Left forelimb (tissue), 1 donor: Measurements from ENCODE around the gene KCTD7.
"Not testable (repeated sequence)": the region's sequence is repeated elsewhere in the genome, so short reads cannot be mapped to it uniquely, and the experiment has no call there.

ENCODE experiments used
- DNase-seq: peaks from one replicate; pipeline ENCODE4 v3.0.0-alpha.2; 2018; ENCODE audit warnings: low spot score

KCTD7 gene

DNA sequence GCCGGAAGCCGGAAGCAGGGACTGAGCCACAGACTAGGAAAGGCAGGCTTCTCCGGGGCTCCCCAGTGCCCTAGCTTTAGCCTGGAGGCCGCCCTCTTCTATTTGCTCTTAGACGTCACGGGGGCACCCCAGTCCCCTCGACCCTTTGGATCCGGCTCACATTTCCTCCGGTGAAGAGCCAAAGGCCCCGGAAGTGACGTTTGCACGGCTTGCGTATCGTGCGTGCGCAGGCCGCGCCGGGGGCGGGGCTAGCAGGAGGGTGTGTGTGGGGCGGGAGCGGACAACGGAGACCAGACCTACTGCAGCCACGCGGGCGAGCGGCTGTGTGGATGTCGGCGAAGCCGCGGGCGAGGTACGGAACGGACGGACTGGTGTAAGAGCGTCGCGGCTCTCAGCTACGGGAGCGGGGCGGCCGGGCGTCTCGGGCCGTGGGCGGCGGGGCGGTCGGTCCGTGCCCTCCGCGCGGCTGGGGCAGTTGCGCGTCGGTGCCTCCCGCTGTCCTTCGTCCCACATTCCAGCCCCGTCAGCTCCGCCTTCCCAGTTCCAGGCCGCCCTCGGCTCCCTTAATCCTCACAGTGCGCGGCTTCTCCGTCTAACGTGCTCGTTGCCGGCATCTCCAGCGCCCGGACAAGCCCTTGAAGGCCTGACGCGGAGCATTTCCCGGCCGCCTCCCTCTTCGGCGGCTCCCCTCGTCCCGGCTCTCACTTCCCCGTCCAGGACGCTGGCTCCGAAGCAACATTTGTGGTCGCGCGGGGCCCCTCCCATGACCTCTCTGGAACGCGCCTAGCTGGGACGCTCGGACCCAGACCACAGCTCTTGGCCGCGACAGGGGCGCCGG is 25.8 kb downstream of the KCTD7 start:
- peak; percentile 99 for DNase-seq

- DNase-seq = not testable (repeated sequence)
Measured at GRCh38 chr7:66655113-66655806, 26.6 kb downstream of the KCTD7 start.

DNA sequence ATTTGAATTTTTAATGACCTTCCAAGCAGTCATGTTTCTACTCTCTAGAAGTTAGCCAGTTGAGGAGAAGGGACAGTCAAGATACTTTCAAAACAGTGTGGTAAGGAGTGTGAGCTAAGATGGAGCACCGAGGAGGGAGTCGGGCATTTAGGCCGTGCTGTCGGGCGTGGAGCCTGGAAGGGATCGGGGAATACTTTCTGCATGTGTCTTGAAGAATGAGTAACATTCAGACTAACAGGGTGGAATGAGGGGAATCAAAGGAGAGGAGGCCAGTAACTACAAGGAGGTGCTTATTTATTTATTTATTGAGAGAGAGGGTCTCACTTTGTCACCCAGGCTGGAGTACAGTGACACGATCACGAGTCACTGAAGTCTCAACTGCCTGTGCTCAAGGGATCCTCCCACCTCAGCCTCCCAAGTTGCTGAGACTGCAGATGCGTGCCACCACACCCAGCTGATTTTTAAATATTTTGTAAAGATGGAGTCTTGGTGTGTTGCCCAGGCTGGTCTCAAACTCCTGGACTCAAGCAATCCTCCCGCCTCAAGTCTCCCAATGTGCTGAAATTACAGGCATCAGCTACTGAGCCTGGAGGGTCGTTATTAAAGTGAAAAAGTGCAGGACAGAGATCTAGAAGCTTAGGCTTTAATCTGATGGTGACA is 27.3 kb downstream of the KCTD7 start:
- not testable (repeated sequence) for DNase-seq

- DNase-seq = no peak
Measured at GRCh38 chr7:66657798-66658197, 29.1 kb downstream of the KCTD7 start.

DNA sequence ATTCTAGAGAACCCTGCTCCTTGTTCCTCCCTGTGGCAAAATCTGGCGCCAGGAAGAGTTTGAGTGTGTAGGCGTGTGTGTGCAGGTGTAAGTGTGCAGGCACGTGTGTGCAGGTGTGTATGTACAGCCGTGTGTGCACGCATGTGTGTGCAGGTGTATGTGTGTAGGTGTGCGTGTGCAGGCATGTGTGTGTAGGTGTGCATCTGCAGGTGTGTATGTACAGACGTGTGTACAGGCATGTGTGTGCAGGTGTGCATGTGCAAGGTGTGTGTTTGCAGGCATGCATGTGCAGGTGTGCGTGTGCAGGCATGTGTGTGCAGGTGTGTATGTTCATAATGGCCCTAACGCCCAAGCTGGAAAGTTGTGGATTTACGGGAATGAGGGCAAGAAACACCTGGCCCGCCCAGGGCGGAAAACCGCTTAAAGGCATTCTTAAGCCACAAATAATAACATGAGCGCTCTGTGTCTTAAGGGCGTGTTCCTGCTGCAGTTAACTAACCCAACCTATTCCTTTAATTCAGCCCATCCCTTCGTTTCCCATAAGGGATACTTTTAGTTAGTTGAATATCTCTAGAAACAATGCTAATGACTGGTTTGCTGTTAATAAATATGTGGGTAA is 34.1 kb downstream of the KCTD7 start:
- DNase-seq = no peak

GRCh38 chr7:66664590-66665293 is 36.1 kb downstream of the KCTD7 start:
- DNase-seq = no peak

GRCh38 chr7:66666313-66666952 is 37.8 kb downstream of the KCTD7 start:
- DNase-seq = no peak

DNA sequence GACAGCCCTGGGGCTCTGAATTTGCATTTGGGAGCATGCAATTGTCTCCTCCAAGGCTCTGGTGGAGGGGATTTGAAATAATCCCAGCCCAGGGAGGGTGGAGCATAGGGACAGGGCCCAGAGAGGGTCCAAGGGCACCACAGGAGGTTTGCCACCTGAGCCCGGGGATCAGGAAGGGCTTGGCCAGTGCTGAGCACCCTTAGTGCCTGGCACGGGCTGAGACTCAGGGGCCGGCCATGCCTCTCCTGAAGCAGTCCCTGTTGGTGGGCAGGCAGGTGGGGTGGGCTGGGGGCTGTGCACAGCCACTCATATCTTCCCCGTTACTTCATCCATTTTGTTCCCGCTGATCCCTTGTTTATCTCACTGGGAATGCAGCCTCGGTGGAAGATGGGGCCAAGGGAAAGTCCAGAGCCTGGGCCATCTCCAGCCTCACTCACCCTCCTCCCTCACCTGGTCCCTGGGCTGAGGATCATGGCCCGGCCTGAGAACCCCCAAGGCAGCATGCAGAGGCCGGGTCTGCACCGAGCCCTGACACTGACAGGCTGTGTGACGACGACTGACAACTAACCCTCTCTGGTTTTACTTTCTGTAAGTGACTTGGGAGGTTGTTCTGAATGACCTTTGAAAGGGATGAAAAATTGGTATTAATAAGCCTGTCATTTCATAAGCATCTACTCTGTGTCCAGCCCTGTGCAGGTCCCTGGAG is 38.5 kb downstream of the KCTD7 start:
- DNase-seq = no peak

- no peak for DNase-seq
Measured at GRCh38 chr7:66668112-66668511, 39.4 kb downstream of the KCTD7 start.

DNA sequence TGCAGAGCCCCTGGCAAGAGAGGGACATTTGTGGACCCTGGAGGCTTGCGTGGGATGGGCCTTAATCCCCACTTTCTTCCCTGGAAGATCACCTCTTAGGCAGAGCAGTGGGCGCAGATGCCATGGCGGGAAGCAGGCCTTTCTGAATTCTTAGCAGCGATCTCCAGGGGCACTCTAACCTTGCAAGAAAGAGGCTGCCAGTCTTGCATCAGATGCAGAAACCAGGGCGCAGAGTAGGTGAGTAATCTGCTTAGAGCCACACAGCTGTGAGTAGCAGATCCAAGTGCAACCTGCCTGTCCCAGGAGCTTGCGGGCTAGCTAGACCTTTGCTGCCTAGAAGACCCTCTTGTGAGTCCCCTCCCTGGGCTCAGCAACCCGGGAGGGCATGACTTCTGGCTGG is 40.0 kb downstream of the KCTD7 start:
- no peak for DNase-seq

GRCh38 chr7:66669088-66669487 is 40.4 kb downstream of the KCTD7 start:
- no peak for DNase-seq

GRCh38 chr7:66669496-66669895 is 40.8 kb downstream of the KCTD7 start:
- DNase-seq = no peak

- no peak for DNase-seq
Measured at GRCh38 chr7:66671034-66671433, 42.4 kb downstream of the KCTD7 start.

DNA sequence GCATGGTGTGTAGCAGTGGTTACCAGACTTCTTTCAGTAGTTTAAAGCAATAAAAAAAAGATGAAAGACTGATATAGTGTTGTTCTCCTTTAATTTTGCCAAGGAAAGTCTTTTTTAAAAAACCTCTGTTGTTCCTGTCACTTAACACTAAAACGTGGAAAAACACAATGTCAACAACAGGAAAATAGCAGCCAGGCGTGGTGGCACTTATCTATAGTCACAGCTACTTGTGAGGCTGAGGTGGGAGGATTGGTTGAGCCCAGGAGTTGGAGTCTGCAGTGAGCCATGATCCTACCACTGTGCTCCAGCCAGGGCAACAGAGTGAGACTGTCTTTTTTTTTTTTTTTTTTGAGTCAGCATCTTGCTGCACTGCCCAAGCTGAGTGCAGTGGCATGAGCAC is 42.8 kb downstream of the KCTD7 start:
- DNase-seq = not testable (repeated sequence)

- not testable (repeated sequence) for DNase-seq
Measured at GRCh38 chr7:66672432-66673123, 43.9 kb downstream of the KCTD7 start.

GRCh38 chr7:66673124-66673640 is 44.5 kb downstream of the KCTD7 start:
- not testable (repeated sequence) for DNase-seq

GRCh38 chr7:66679633-66680244 is 51.1 kb downstream of the KCTD7 start:
- no peak for DNase-seq

GRCh38 chr7:66681491-66682349 is 53.0 kb downstream of the KCTD7 start:
- DNase-seq = peak; percentile 98
